GM18870 (cell line): ENCODE data around the gene GIGYF2.
A peak's percentile ranks its signal among the peaks of the same experiment; 100 is the strongest.

Experiments used
- ATAC-seq: cut with Tn5 transposase; IDR thresholded peaks from one replicate; pipeline ENCODE4 v1.9.1; 2021; ENCODE audit warnings: moderate library complexity; ENCODE audit not compliant: unreplicated experiment

Gene GIGYF2

GRCh38 chr2:232748038-232748437, 50.9 kb downstream of the GIGYF2 start:
- no peak for ATAC-seq

GRCh38 chr2:232749331-232749730, 52.2 kb downstream of the GIGYF2 start:
- ATAC-seq, result no peak

- ATAC-seq, result no peak
Observed at GRCh38 chr2:232750135-232750671, 53.1 kb downstream of the GIGYF2 start.

- no peak for ATAC-seq
Observed at GRCh38 chr2:232757905-232758304, 60.8 kb downstream of the GIGYF2 start.

GRCh38 chr2:232761301-232761907, 64.3 kb downstream of the GIGYF2 start:
- ATAC-seq, result no peak

- ATAC-seq, result no peak
Observed at GRCh38 chr2:232767866-232768265, 70.7 kb downstream of the GIGYF2 start.

- ATAC-seq, result no peak
Observed at GRCh38 chr2:232770207-232770606, 73.1 kb downstream of the GIGYF2 start.

- ATAC-seq, result no peak
Observed at GRCh38 chr2:232771870-232772269, 74.7 kb downstream of the GIGYF2 start.

- ATAC-seq, result no peak
Observed at GRCh38 chr2:232772531-232772930, 75.4 kb downstream of the GIGYF2 start.

- no peak for ATAC-seq
Observed at GRCh38 chr2:232773815-232774214, 76.7 kb downstream of the GIGYF2 start.

- ATAC-seq, result no peak
Observed at GRCh38 chr2:232776435-232776834, 79.3 kb downstream of the GIGYF2 start, which contains the start of gene KCNJ13. KCNJ13 (minus strand) TSS chr2:232776565; CDS start chr2:232771362, 5,203 bp downstream.

GRCh38 chr2:232777276-232777675, 80.1 kb downstream of the GIGYF2 start:
- ATAC-seq, result no peak

- no peak for ATAC-seq
Observed at GRCh38 chr2:232779465-232779864, 82.3 kb downstream of the GIGYF2 start.

- no peak for ATAC-seq
Observed at GRCh38 chr2:232779934-232780333, 82.8 kb downstream of the GIGYF2 start.

- ATAC-seq, result peak; percentile 93
Observed at GRCh38 chr2:232781765-232782164, 84.6 kb downstream of the GIGYF2 start.

GRCh38 chr2:232783278-232783677, 86.1 kb downstream of the GIGYF2 start:
- no peak for ATAC-seq

- ATAC-seq, result no peak
Observed at GRCh38 chr2:232787806-232788205, 90.7 kb downstream of the GIGYF2 start.

- ATAC-seq, result no peak
Observed at GRCh38 chr2:232789082-232789481, 92.0 kb downstream of the GIGYF2 start.

GRCh38 chr2:232791518-232791917, 94.4 kb downstream of the GIGYF2 start:
- no peak for ATAC-seq

GRCh38 chr2:232793271-232793670, 96.1 kb downstream of the GIGYF2 start:
- ATAC-seq, result no peak

GRCh38 chr2:232794981-232795380, 97.8 kb downstream of the GIGYF2 start:
- ATAC-seq, result no peak

- no peak for ATAC-seq
Observed at GRCh38 chr2:232795920-232796319, 98.8 kb downstream of the GIGYF2 start.

- ATAC-seq, result no peak
Observed at GRCh38 chr2:232798187-232798586, 101.1 kb downstream of the GIGYF2 start.
